SK-N-SH (cell line): ENCODE results near the gene ILDR1.

ENCODE experiments used
- EP300 ChIP-seq, 2 experiments: IDR thresholded peaks; 2 replicates each; pipeline versions ENCODE4 v1.4.0 to v1.6.1; 2012; ENCODE audit warnings: borderline replicate concordance in 1 of 2, low read depth in 1 of 2, low read length in 1 of 2
- FOXM1 ChIP-seq: IDR thresholded peaks from 2 replicates; pipeline ENCODE4 v1.4.0; 2012; ENCODE audit warnings: low read depth, mild to moderate bottlenecking
- POLR2AphosphoS5 ChIP-seq: IDR thresholded peaks from 2 replicates; pipeline ENCODE4 v1.6.1; 2012; ENCODE audit warnings: low read depth, low read length
- RCOR1 ChIP-seq: fragments of 150-350 bp; IDR thresholded peaks from 2 replicates; pipeline ENCODE4 v1.6.1; 2017; ENCODE audit warnings: antibody characterized with exemption, low read length
- RXRA ChIP-seq: IDR thresholded peaks from 2 replicates; pipeline ENCODE4 v1.4.0; 2012; ENCODE audit warnings: low read depth, mild to moderate bottlenecking, borderline replicate concordance
- TEAD4 ChIP-seq: IDR thresholded peaks from 2 replicates; pipeline ENCODE4 v1.4.0; 2012; ENCODE audit warnings: mild to moderate bottlenecking, borderline replicate concordance; ENCODE audit not compliant: insufficient read depth
- TF ChIP-seq, protein P1 (sequence below): fragments of 200-600 bp; sonication (generic); IDR thresholded peaks from 2 replicates; pipeline ENCODE4 v1.6.1; 2017; ENCODE audit warnings: antibody characterized with exemption, mild to moderate bottlenecking, moderate library complexity
- TF ChIP-seq, protein P2 (sequence below): IDR thresholded peaks from 2 replicates; pipeline ENCODE4 v1.4.0; 2012; ENCODE audit warnings: low read depth

DNA sequence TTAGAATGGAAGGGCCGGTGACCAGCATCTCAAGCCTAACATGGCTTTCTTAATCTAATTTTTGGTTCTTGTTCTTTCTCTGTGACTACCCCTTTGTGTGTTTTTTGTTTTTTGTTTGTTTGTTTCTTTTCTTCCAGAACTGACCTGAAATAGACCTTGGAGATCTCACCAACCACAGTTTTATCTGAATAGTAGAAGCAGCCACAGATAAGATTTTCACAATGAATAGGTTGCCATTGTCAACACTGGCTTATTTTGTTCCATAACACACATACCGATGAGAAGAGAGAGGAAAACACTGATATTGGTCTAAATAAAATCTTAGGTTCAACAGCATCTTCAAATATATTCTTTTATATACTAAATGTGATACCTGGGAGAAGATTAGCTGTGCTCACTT, 11.5 kb downstream of the ILDR1 start:
- TF ChIP-seq RXRA (no peak), FOXM1 (no peak), RCOR1 (no peak), POLR2AphosphoS5 (no peak), TEAD4 (no peak), EP300 (IDR thresholded peaks at IDR 0.05; ENCODE audit: borderline replicate concordance in 1 of 2, low read depth in 1 of 2, low read length in 1 of 2) (no peak)
- TF ChIP-seq, protein P1, sequence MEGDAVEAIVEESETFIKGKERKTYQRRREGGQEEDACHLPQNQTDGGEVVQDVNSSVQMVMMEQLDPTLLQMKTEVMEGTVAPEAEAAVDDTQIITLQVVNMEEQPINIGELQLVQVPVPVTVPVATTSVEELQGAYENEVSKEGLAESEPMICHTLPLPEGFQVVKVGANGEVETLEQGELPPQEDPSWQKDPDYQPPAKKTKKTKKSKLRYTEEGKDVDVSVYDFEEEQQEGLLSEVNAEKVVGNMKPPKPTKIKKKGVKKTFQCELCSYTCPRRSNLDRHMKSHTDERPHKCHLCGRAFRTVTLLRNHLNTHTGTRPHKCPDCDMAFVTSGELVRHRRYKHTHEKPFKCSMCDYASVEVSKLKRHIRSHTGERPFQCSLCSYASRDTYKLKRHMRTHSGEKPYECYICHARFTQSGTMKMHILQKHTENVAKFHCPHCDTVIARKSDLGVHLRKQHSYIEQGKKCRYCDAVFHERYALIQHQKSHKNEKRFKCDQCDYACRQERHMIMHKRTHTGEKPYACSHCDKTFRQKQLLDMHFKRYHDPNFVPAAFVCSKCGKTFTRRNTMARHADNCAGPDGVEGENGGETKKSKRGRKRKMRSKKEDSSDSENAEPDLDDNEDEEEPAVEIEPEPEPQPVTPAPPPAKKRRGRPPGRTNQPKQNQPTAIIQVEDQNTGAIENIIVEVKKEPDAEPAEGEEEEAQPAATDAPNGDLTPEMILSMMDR: no peak
- TF ChIP-seq, protein P2, sequence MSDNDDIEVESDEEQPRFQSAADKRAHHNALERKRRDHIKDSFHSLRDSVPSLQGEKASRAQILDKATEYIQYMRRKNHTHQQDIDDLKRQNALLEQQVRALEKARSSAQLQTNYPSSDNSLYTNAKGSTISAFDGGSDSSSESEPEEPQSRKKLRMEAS: no peak
